ENCODE measurements around the gene CORO7.

DNA sequence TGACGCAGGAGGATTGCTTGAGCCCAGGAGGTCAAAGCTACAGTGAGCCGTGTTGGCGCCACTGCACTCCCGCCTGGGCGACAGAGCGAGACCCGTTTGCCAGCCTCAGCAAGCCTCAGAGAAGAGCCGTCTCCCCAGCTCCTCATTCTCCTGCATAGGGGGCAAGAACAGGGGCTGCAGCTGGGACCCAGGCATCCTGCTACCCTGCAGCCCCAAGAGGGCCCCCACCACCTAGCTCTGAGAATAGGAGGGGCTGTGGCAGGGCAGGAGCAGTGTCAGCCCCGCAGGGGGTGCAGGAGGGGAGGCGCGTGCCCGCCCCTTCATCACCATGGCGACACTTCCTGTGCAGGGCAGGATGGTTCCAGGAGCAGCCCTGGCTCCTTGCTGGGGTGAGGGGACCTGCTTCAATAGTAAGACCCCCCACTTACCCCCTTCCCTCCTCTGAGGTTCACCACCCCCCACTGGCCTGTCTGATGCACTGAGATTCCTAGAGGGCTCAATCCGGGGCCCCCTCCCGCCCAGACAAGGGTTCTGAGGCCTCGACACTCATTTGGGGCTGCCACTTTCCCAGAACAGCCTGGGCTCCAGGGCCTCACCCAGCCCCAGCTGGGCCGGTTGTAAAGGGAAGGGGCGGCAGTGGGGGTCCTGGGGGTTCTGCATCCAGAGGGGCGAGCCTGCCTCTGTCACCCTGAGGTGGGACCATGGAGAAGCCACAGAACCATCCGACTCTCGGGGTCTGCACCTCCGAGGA, 24.6 kb downstream of the CORO7 start:
- TF ChIP-seq POLR2A (IDR thresholded peaks at IDR 0.05) (no peak), CTCF (IDR thresholded peaks at IDR 0.05) (no peak)
